Measurements from ENCODE around the gene NUDT4B.
"Not testable (repeated sequence)": the region's sequence is repeated elsewhere in the genome, so short reads cannot be mapped to it uniquely, and the experiment has no call there.

- TF ChIP-seq CTCF, EP300 (IDR thresholded peaks at IDR 0.05): not testable (repeated sequence)
Measured at GRCh38 chr1:148720918-148721317, 27.7 kb upstream of the NUDT4B start.

Data from ovary (tissue), 3 donors.